Endodermal cell (in vitro differentiated cells): Measurements from ENCODE around the gene KRTAP5-3. TPM values are rescaled to one million over a fixed set of nuclear protein-coding genes. Genes with fewer than 3 reads are reported as not detected.
"Not testable (repeated sequence)": the region's sequence is repeated elsewhere in the genome, so short reads cannot be mapped to it uniquely, and the experiment has no call there.

Experiments used
- DNase-seq: peaks from one replicate; pipeline ENCODE4 v3.0.0-alpha.2; 2017
- H3K27ac ChIP-seq: 2 replicates; pipeline ENCODE4 v1.5.1; 2013; ENCODE audit warnings: mild to moderate bottlenecking, low read depth, low read length, moderate library complexity
- H3K27me3 ChIP-seq: 2 replicates; pipeline ENCODE4 v1.6.1; 2013; ENCODE audit warnings: mild to moderate bottlenecking, low read length, moderate library complexity; ENCODE audit not compliant: insufficient read depth, control insufficient read depth, poor library complexity, severe bottlenecking
- H3K36me3 ChIP-seq: 2 replicates; pipeline ENCODE4 v1.7.0; 2013; ENCODE audit warnings: mild to moderate bottlenecking, low read length, moderate library complexity; ENCODE audit not compliant: control insufficient read depth, insufficient read depth
- H3K4me1 ChIP-seq: one replicate; pipeline ENCODE4 v1.7.0; 2013; ENCODE audit warnings: low read length; ENCODE audit not compliant: control insufficient read depth, insufficient read depth
- H3K4me3 ChIP-seq: 2 replicates; pipeline ENCODE4 v1.5.1; 2013; ENCODE audit warnings: mild to moderate bottlenecking, low read length, moderate library complexity
- H3K9ac ChIP-seq: 2 replicates; pipeline ENCODE4 v1.6.1; 2013; ENCODE audit warnings: mild to moderate bottlenecking, low read length, moderate library complexity; ENCODE audit not compliant: poor library complexity, severe bottlenecking; ENCODE audit errors: extremely low read depth
- H3K9me3 ChIP-seq: 2 replicates; pipeline ENCODE4 v1.6.1; 2013; ENCODE audit warnings: mild to moderate bottlenecking, low read length, moderate library complexity; ENCODE audit not compliant: control insufficient read depth
- H3K27ac Mint-ChIP-seq: 2 replicates; pipeline ENCODE4 v1.8.0; 2020; ENCODE audit warnings: mixed read lengths
- H3K27me3 Mint-ChIP-seq: 2 replicates; pipeline ENCODE4 v1.8.0; 2021; ENCODE audit warnings: mild to moderate bottlenecking, mixed read lengths; ENCODE audit not compliant: insufficient read depth
- H3K36me3 Mint-ChIP-seq: 2 replicates; pipeline ENCODE4 v1.8.0; 2020; ENCODE audit warnings: low read depth, mixed read lengths
- H3K4me1 Mint-ChIP-seq: 2 replicates; pipeline ENCODE4 v1.8.0; 2020; ENCODE audit warnings: mixed read lengths
- H3K4me3 Mint-ChIP-seq: 2 replicates; pipeline ENCODE4 v1.8.0; 2020; ENCODE audit warnings: mild to moderate bottlenecking, moderate library complexity, mixed read lengths
- H3K9me3 Mint-ChIP-seq: 2 replicates; pipeline ENCODE4 v1.8.0; 2020; ENCODE audit warnings: mild to moderate bottlenecking, mixed read lengths
- CTCF ChIP-seq: fragments of 200-600 bp; sonication (generic); conservative IDR thresholded peaks from 2 replicates; pipeline ENCODE4 v1.5.0; 2021; ENCODE audit warnings: antibody characterized with exemption, mild to moderate bottlenecking
- WGBS, 2 experiments: methylation state at CpG; one replicate each; pipeline versions ENCODE4 v1.1.5 to v1.1.7; 2013; ENCODE audit warnings: missing lambda C conversion rate in 2 of 2, mixed read lengths in 1 of 2; ENCODE audit not compliant: insufficient coverage in 1 of 2, insufficient read length in 1 of 2; 5-methylcytosine and 5-hydroxymethylcytosine counted together
- total RNA-seq, 2 donors: library from RNA; stranded (reverse); fragmentation: NEBNext Ultra II Directional in 1 of 2; extraction: Animal tissue kit (Norgen Biotek cat#: 25700) in 1 of 2; gene quantifications; 2 replicates in 1 of 2; 3 replicates in 1 of 2; pipeline ENCODE4 v1.2.1, GENCODE V29; 2021

Gene KRTAP5-3
- total RNA-seq, 2 donors from 2014 or later: not detected

DNA sequence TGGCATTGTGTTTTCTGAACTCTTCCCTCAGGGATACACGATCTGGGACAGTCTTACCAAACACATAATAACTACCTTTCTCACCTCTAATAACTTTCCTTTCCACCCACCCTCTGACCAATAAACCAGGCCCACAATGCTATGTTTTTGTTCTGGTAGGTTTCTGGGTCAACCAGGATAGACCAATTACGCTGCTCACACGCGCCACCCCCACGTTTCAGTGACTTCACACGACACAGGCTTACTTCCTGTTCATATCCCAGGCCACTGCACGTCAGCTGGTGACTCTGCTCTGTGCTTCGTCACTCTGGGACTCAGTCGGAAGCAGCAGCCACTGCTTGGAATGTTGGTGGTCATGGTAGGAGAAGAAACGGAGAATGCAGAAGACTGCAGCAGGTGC, 11.2 kb upstream of the KRTAP5-3 start:
- Histone ChIP-seq H3K27me3 (peaks cover 4% of the 10 kb centered on the region), H3K27ac (no peak overlapping the region), H3K36me3 (no peaks in the 10 kb centered on the region), H3K9ac (no peak overlapping the region), H3K4me1 (no peaks in the 10 kb centered on the region), H3K4me3 (no peak overlapping the region), H3K9me3 (no peaks in the 10 kb centered on the region)
- H3K4me3 Mint-ChIP-seq: no peak overlapping the region
- 93 to 100% methylated on average over 4 to 10 of the region's 10 CpGs for WGBS, 2 experiments
- no peak for DNase-seq
- no peaks in the 10 kb centered on the region for H3K36me3 Mint-ChIP-seq
- H3K4me1 Mint-ChIP-seq: peaks cover 6% of the 10 kb centered on the region
- peaks cover 46% of the 10 kb centered on the region for H3K27me3 Mint-ChIP-seq
- peaks cover 21% of the 10 kb centered on the region for H3K9me3 Mint-ChIP-seq
- TF ChIP-seq CTCF: no peak
- H3K27ac Mint-ChIP-seq: no peak overlapping the region

GRCh38 chr11:1618231-1618630, 10.0 kb upstream of the KRTAP5-3 start:
- TF ChIP-seq CTCF: no peak
- peaks cover 20% of the 10 kb centered on the region for H3K9me3 Mint-ChIP-seq
- no peak overlapping the region for H3K9ac ChIP-seq
- no peaks in the 10 kb centered on the region for H3K4me1 Mint-ChIP-seq
- DNase-seq: no peak
- no peak overlapping the region for H3K27ac Mint-ChIP-seq
- H3K4me1 ChIP-seq: no peaks in the 10 kb centered on the region
- H3K4me3 ChIP-seq: no peak overlapping the region
- H3K9me3 ChIP-seq: no peaks in the 10 kb centered on the region
- peaks cover 43% of the 10 kb centered on the region for H3K27me3 Mint-ChIP-seq
- H3K36me3 Mint-ChIP-seq: no peaks in the 10 kb centered on the region
- no peak overlapping the region for H3K4me3 Mint-ChIP-seq
- 78 to 84% methylated on average over 10 of the region's 10 CpGs for WGBS, 2 experiments
- H3K36me3 ChIP-seq: no peaks in the 10 kb centered on the region
- no peak overlapping the region for H3K27ac ChIP-seq
- H3K27me3 ChIP-seq: peaks cover 4% of the 10 kb centered on the region

DNA sequence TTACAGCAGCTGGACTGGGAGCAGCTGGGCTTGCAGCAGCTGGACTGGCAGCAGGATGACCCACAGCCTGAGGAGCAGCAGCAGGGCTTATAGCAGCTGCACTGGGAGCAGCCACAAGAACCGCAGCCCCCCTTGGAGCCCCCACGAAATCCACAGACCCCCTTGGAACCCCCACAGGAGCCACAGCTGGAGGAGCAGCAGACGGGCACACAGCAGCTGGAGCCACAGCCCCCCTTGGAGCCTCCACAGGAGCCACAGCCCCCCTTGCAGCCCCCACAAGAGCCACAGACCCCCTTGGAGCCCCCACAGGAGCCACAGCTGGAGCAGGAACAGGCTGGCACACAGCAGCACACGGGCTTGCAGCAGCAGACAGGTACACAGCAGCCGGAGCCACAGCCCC, 362 bp downstream of the KRTAP5-3 start:
- not testable (repeated sequence) for H3K4me3 Mint-ChIP-seq, H3K9me3 ChIP-seq, H3K4me3 ChIP-seq, H3K27me3 ChIP-seq, H3K4me1 ChIP-seq, H3K36me3 Mint-ChIP-seq, H3K27ac ChIP-seq, H3K4me1 Mint-ChIP-seq, DNase-seq, H3K9ac ChIP-seq, H3K36me3 ChIP-seq, H3K27ac Mint-ChIP-seq
- 72 to 100% methylated on average over 2 to 5 of the region's 5 CpGs for WGBS, 2 experiments
- H3K9me3 Mint-ChIP-seq: peaks cover 17% of the 10 kb centered on the region
- peaks cover 19% of the 10 kb centered on the region for H3K27me3 Mint-ChIP-seq

- 35 to 61% methylated on average over 11 to 18 of the region's 18 CpGs for WGBS, 2 experiments
- DNase-seq: peak; percentile 69
- not testable (repeated sequence) for H3K4me1 ChIP-seq, H3K36me3 ChIP-seq, H3K27ac ChIP-seq, H3K4me3 ChIP-seq, H3K9me3 ChIP-seq, H3K9ac ChIP-seq, H3K4me1 Mint-ChIP-seq, H3K27ac Mint-ChIP-seq, H3K27me3 ChIP-seq, H3K4me3 Mint-ChIP-seq, H3K36me3 Mint-ChIP-seq
- Mint-ChIP-seq H3K9me3 (peaks cover 19% of the 10 kb centered on the region), H3K27me3 (peaks cover 21% of the 10 kb centered on the region)
These were observed 962 bp downstream of the KRTAP5-3 start for GRCh38 chr11:1607156-1607845.

DNA sequence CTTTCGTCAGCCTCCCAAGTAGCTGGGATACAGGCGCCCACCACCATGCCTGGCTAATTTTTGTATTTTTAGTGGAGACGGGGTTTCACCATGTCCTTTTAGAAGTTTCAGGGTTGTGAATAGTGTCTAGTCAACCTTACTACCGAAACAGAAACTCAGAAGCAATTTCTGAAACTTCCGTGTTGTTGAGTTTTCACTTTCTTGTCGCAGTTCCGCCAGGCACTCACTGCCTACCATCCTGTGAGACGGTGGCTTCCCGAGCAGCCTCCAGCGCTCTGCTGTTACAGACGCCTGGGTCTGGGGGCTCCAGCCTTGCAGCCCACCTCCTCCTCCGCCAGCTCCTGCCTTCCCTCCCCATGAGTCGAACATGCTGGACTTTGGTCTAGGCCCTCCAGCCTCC, 2.3 kb downstream of the KRTAP5-3 start:
- Mint-ChIP-seq H3K27me3 (peaks cover 27% of the 10 kb centered on the region), H3K27ac (peak overlapping the region; percentile 62), H3K9me3 (peaks cover 26% of the 10 kb centered on the region)
- H3K4me1 ChIP-seq, DNase-seq, H3K4me3 Mint-ChIP-seq, H3K4me1 Mint-ChIP-seq, H3K27ac ChIP-seq, H3K27me3 ChIP-seq, H3K4me3 ChIP-seq, H3K9me3 ChIP-seq, H3K36me3 ChIP-seq, H3K36me3 Mint-ChIP-seq, H3K9ac ChIP-seq: not testable (repeated sequence)
- 93 to 94% methylated on average over 8 to 13 of the region's 13 CpGs for WGBS, 2 experiments
